ENCODE data around the gene RWDD3. TPM values are rescaled to one million over a fixed set of nuclear protein-coding genes. Genes with fewer than 3 reads are reported as not detected.

RWDD3 gene
- total RNA-seq, 1 donor = 11.2 TPM

GRCh38 chr1:95254959-95255358 is 20.9 kb downstream of the RWDD3 start:
- no peak overlapping the region for H3K4me2 ChIP-seq (ENCODE audit: insufficient read depth, low read length)
- H3K9me3 ChIP-seq (ENCODE audit: low read depth, low read length) = no peaks in the 10 kb centered on the region
- H3K4me1 ChIP-seq (ENCODE audit: insufficient read depth, low read length) = no peaks in the 10 kb centered on the region
- no peaks in the 10 kb centered on the region for H3K27me3 ChIP-seq (ENCODE audit: insufficient read depth, low read length)
- H3K4me3 ChIP-seq (ENCODE audit: insufficient read depth, low read length) = no peak overlapping the region
- H3K36me3 ChIP-seq (ENCODE audit: insufficient read depth, low read length) = no peaks in the 10 kb centered on the region
- TF ChIP-seq CTCF (IDR thresholded peaks at IDR 0.05; ENCODE audit: extremely low read depth, low read depth, low read length) = no peak
- no peak for DNase-seq (ENCODE audit: insufficient read length, low spot score, missing footprints)
- no peak overlapping the region for H3K27ac ChIP-seq (ENCODE audit: low read depth, low read length)
- no peak overlapping the region for H2AFZ ChIP-seq (ENCODE audit: low read length)
- H4K20me1 ChIP-seq (ENCODE audit: insufficient read depth, low read length) = no peaks in the 10 kb centered on the region
- no peaks in the 10 kb centered on the region for H3K79me2 ChIP-seq (ENCODE audit: insufficient read depth, low read length)

- no peaks in the 10 kb centered on the region for H3K79me2 ChIP-seq (ENCODE audit: insufficient read depth, low read length)
- no peaks in the 10 kb centered on the region for H3K4me1 ChIP-seq (ENCODE audit: insufficient read depth, low read length)
- H3K27ac ChIP-seq (ENCODE audit: low read depth, low read length) = no peak overlapping the region
- no peak overlapping the region for H3K4me3 ChIP-seq (ENCODE audit: insufficient read depth, low read length)
- TF ChIP-seq CTCF (IDR thresholded peaks at IDR 0.05; ENCODE audit: extremely low read depth, low read depth, low read length) = no peak
- H4K20me1 ChIP-seq (ENCODE audit: insufficient read depth, low read length) = no peaks in the 10 kb centered on the region
- no peak overlapping the region for H3K4me2 ChIP-seq (ENCODE audit: insufficient read depth, low read length)
- H2AFZ ChIP-seq (ENCODE audit: low read length) = no peak overlapping the region
- no peak for DNase-seq (ENCODE audit: insufficient read length, low spot score, missing footprints)
- H3K27me3 ChIP-seq (ENCODE audit: insufficient read depth, low read length) = no peaks in the 10 kb centered on the region
- H3K9me3 ChIP-seq (ENCODE audit: low read depth, low read length) = no peaks in the 10 kb centered on the region
- H3K36me3 ChIP-seq (ENCODE audit: insufficient read depth, low read length) = no peaks in the 10 kb centered on the region
Measured at GRCh38 chr1:95255826-95256225, 21.8 kb downstream of the RWDD3 start.

GRCh38 chr1:95257758-95258157 is 23.7 kb downstream of the RWDD3 start:
- no peaks in the 10 kb centered on the region for H3K36me3 ChIP-seq (ENCODE audit: insufficient read depth, low read length)
- no peak overlapping the region for H3K27ac ChIP-seq (ENCODE audit: low read depth, low read length)
- H3K27me3 ChIP-seq (ENCODE audit: insufficient read depth, low read length) = no peaks in the 10 kb centered on the region
- no peak overlapping the region for H3K4me3 ChIP-seq (ENCODE audit: insufficient read depth, low read length)
- no peak overlapping the region for H3K4me2 ChIP-seq (ENCODE audit: insufficient read depth, low read length)
- no peaks in the 10 kb centered on the region for H4K20me1 ChIP-seq (ENCODE audit: insufficient read depth, low read length)
- no peaks in the 10 kb centered on the region for H3K9me3 ChIP-seq (ENCODE audit: low read depth, low read length)
- no peak overlapping the region for H2AFZ ChIP-seq (ENCODE audit: low read length)
- no peak for TF ChIP-seq CTCF (IDR thresholded peaks at IDR 0.05; ENCODE audit: extremely low read depth, low read depth, low read length)
- no peaks in the 10 kb centered on the region for H3K79me2 ChIP-seq (ENCODE audit: insufficient read depth, low read length)
- no peaks in the 10 kb centered on the region for H3K4me1 ChIP-seq (ENCODE audit: insufficient read depth, low read length)
- no peak for DNase-seq (ENCODE audit: insufficient read length, low spot score, missing footprints)

GRCh38 chr1:95259245-95259644 is 25.2 kb downstream of the RWDD3 start:
- no peaks in the 10 kb centered on the region for H4K20me1 ChIP-seq (ENCODE audit: insufficient read depth, low read length)
- H2AFZ ChIP-seq (ENCODE audit: low read length) = no peak overlapping the region
- H3K4me1 ChIP-seq (ENCODE audit: insufficient read depth, low read length) = no peaks in the 10 kb centered on the region
- no peak for DNase-seq (ENCODE audit: insufficient read length, low spot score, missing footprints)
- H3K9me3 ChIP-seq (ENCODE audit: low read depth, low read length) = no peaks in the 10 kb centered on the region
- H3K27me3 ChIP-seq (ENCODE audit: insufficient read depth, low read length) = no peaks in the 10 kb centered on the region
- H3K79me2 ChIP-seq (ENCODE audit: insufficient read depth, low read length) = no peaks in the 10 kb centered on the region
- H3K27ac ChIP-seq (ENCODE audit: low read depth, low read length) = no peak overlapping the region
- no peak overlapping the region for H3K4me3 ChIP-seq (ENCODE audit: insufficient read depth, low read length)
- H3K36me3 ChIP-seq (ENCODE audit: insufficient read depth, low read length) = no peaks in the 10 kb centered on the region
- no peak for TF ChIP-seq CTCF (IDR thresholded peaks at IDR 0.05; ENCODE audit: extremely low read depth, low read depth, low read length)
- no peak overlapping the region for H3K4me2 ChIP-seq (ENCODE audit: insufficient read depth, low read length)

Measured in osteoblast (primary cell).